Ishikawa (cell line): ENCODE measurements around the gene MYRIP.

Experiments
- CEBPB ChIP-seq: IDR thresholded peaks from 2 replicates; pipeline ENCODE4 v1.6.1; 2012
- CREB1 ChIP-seq: IDR thresholded peaks from 2 replicates; pipeline ENCODE4 v1.6.1; 2012; ENCODE audit warnings: low read depth
- EGR1 ChIP-seq: IDR thresholded peaks from 2 replicates; pipeline ENCODE4 v1.6.1; 2012
- EP300 ChIP-seq: IDR thresholded peaks from 2 replicates; pipeline ENCODE4 v1.6.1; 2012; ENCODE audit warnings: borderline replicate concordance
- RAD21 ChIP-seq: IDR thresholded peaks from 2 replicates; pipeline ENCODE4 v1.6.1; 2012; ENCODE audit warnings: low read depth
- TAF1 ChIP-seq: IDR thresholded peaks from 2 replicates; pipeline ENCODE4 v1.6.1; 2012; ENCODE audit warnings: low read depth, mild to moderate bottlenecking
- TCF12 ChIP-seq: IDR thresholded peaks from 2 replicates; pipeline ENCODE4 v1.6.1; 2012; ENCODE audit warnings: low read depth
- TEAD4 ChIP-seq: IDR thresholded peaks from 2 replicates; pipeline ENCODE4 v1.6.1; 2012
- YY1 ChIP-seq: IDR thresholded peaks from 2 replicates; pipeline ENCODE4 v1.6.1; 2012; ENCODE audit warnings: low read depth
- ZBTB7A ChIP-seq: IDR thresholded peaks from 2 replicates; pipeline ENCODE4 v1.6.1; 2012; ENCODE audit warnings: low read depth
- TF ChIP-seq, protein P1 (sequence below): IDR thresholded peaks from 2 replicates; pipeline ENCODE4 v1.6.1; 2012
- TF ChIP-seq, protein P2 (sequence below): IDR thresholded peaks from 2 replicates; pipeline ENCODE4 v1.6.1; 2012
- TF ChIP-seq, protein P3 (sequence below): IDR thresholded peaks from 2 replicates; pipeline ENCODE4 v1.6.1; 2012; ENCODE audit warnings: low read depth, mild to moderate bottlenecking

DNA sequence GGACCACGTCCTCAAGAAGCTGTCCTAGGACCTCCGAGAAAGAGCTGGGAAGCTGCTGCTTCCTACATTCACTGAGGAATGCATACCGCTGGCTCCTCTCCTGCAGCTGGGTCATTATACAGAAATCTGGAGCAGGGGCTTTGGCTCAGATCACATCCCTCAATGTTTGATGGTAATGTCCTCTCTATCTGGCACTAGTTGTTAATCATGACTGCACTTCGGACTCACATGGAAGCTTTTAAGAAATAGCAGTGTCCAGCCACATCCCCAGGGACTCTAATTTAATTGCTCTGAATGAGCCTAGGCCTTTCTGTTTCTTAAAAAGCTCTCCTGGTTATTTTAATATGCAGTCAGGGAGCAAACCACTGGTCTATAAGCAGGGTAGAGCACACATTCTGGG lies 25.7 kb upstream of the MYRIP start:
- TF ChIP-seq RAD21 = no peak
- TF ChIP-seq, protein P1, sequence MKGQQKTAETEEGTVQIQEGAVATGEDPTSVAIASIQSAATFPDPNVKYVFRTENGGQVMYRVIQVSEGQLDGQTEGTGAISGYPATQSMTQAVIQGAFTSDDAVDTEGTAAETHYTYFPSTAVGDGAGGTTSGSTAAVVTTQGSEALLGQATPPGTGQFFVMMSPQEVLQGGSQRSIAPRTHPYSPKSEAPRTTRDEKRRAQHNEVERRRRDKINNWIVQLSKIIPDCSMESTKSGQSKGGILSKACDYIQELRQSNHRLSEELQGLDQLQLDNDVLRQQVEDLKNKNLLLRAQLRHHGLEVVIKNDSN = no peak
- TF ChIP-seq, protein P2, sequence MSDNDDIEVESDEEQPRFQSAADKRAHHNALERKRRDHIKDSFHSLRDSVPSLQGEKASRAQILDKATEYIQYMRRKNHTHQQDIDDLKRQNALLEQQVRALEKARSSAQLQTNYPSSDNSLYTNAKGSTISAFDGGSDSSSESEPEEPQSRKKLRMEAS = no peak
- TF ChIP-seq YY1 = no peak
- TF ChIP-seq EP300 = no peak
- no peak for TF ChIP-seq CREB1
- TF ChIP-seq TAF1 = no peak
- TF ChIP-seq, protein P3, sequence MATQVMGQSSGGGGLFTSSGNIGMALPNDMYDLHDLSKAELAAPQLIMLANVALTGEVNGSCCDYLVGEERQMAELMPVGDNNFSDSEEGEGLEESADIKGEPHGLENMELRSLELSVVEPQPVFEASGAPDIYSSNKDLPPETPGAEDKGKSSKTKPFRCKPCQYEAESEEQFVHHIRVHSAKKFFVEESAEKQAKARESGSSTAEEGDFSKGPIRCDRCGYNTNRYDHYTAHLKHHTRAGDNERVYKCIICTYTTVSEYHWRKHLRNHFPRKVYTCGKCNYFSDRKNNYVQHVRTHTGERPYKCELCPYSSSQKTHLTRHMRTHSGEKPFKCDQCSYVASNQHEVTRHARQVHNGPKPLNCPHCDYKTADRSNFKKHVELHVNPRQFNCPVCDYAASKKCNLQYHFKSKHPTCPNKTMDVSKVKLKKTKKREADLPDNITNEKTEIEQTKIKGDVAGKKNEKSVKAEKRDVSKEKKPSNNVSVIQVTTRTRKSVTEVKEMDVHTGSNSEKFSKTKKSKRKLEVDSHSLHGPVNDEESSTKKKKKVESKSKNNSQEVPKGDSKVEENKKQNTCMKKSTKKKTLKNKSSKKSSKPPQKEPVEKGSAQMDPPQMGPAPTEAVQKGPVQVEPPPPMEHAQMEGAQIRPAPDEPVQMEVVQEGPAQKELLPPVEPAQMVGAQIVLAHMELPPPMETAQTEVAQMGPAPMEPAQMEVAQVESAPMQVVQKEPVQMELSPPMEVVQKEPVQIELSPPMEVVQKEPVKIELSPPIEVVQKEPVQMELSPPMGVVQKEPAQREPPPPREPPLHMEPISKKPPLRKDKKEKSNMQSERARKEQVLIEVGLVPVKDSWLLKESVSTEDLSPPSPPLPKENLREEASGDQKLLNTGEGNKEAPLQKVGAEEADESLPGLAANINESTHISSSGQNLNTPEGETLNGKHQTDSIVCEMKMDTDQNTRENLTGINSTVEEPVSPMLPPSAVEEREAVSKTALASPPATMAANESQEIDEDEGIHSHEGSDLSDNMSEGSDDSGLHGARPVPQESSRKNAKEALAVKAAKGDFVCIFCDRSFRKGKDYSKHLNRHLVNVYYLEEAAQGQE = no peak
- no peak for TF ChIP-seq EGR1
- no peak for TF ChIP-seq TEAD4
- TF ChIP-seq CEBPB = no peak
- TF ChIP-seq TCF12 = no peak
- TF ChIP-seq ZBTB7A = no peak
